Liver (tissue), 9 donors: Measurements from ENCODE around the gene TOMM7. TPM values are rescaled to one million over a fixed set of nuclear protein-coding genes. Genes with fewer than 3 reads are reported as not detected.

ENCODE experiments used
- DNase-seq: peaks from one replicate; pipeline ENCODE4 v3.0.0-alpha.2; 2017; ENCODE audit warnings: low spot score
- H3K27ac ChIP-seq, 2 donors: one replicate each; pipeline ENCODE4 v1.7.0; 2013; ENCODE audit warnings: inconsistent platforms in 2 of 2, low read length in 2 of 2, control low read depth in 1 of 2, low read depth in 1 of 2, mild to moderate bottlenecking in 1 of 2
- H3K27me3 ChIP-seq, 4 donors: one replicate each; pipeline versions ENCODE4 v1.6.1 to v1.7.0; 2013; ENCODE audit warnings: low read length in 3 of 4, inconsistent platforms in 1 of 4, mild to moderate bottlenecking in 1 of 4, moderate library complexity in 1 of 4; ENCODE audit not compliant: control insufficient read depth in 4 of 4, insufficient read depth in 4 of 4
- H3K36me3 ChIP-seq, 4 donors: one replicate each; pipeline versions ENCODE4 v1.6.1 to v1.7.0; 2013; ENCODE audit warnings: low read length in 3 of 4, mild to moderate bottlenecking in 3 of 4, low read depth in 1 of 4, moderate library complexity in 1 of 4; ENCODE audit not compliant: control insufficient read depth in 4 of 4, insufficient read depth in 3 of 4
- H3K4me1 ChIP-seq, 4 donors: one replicate each; pipeline versions ENCODE4 v1.6.1 to v1.7.0; 2013; ENCODE audit warnings: low read length in 3 of 4, mild to moderate bottlenecking in 3 of 4, moderate library complexity in 1 of 4; ENCODE audit not compliant: control insufficient read depth in 4 of 4, insufficient read depth in 4 of 4
- H3K4me3 ChIP-seq, 3 donors: one replicate each; pipeline versions ENCODE4 v1.6.1 to v1.7.0; 2013; ENCODE audit warnings: low read length in 3 of 3, control low read depth in 1 of 3, low read depth in 1 of 3, mild to moderate bottlenecking in 1 of 3
- H3K9ac ChIP-seq, 2 donors: one replicate each; pipeline ENCODE4 v1.7.0; 2013; ENCODE audit warnings: low read length in 2 of 2, mild to moderate bottlenecking in 2 of 2, moderate library complexity in 2 of 2, control low read depth in 1 of 2, low read depth in 1 of 2
- H3K9me3 ChIP-seq, 4 donors: one replicate each; pipeline versions ENCODE4 v1.6.1 to v1.7.0; 2013; ENCODE audit warnings: low read length in 3 of 4; ENCODE audit not compliant: control insufficient read depth in 4 of 4
- EGR1 ChIP-seq, 2 donors: IDR thresholded peaks; 2 replicates each; pipeline ENCODE4 v1.6.1; 2016 to 2018; ENCODE audit warnings: antibody characterized with exemption in 2 of 2, low read depth in 2 of 2
- FOXA1 ChIP-seq: IDR thresholded peaks from 2 replicates; pipeline ENCODE4 v1.6.1; 2016; ENCODE audit warnings: antibody characterized with exemption
- FOXA2 ChIP-seq: IDR thresholded peaks from 2 replicates; pipeline ENCODE4 v1.6.1; 2016; ENCODE audit warnings: antibody characterized with exemption
- GABPA ChIP-seq, 2 donors: IDR thresholded peaks in 1 of 2; conservative IDR thresholded peaks in 1 of 2; 2 replicates each; pipeline ENCODE4 v1.6.1; 2016; ENCODE audit warnings: antibody characterized with exemption in 2 of 2, mild to moderate bottlenecking in 1 of 2, moderate library complexity in 1 of 2
- HNF4A ChIP-seq, 2 donors: conservative IDR thresholded peaks; 2 replicates each; pipeline ENCODE4 v1.6.1; 2016; ENCODE audit warnings: antibody characterized with exemption in 2 of 2, mild to moderate bottlenecking in 2 of 2
- HNF4G ChIP-seq: IDR thresholded peaks from 2 replicates; pipeline ENCODE4 v1.6.1; 2016; ENCODE audit warnings: antibody characterized with exemption
- JUND ChIP-seq, 2 donors: IDR thresholded peaks; 2 replicates each; pipeline ENCODE4 v1.6.1; 2016; ENCODE audit warnings: antibody characterized with exemption in 2 of 2
- NR2F2 ChIP-seq: IDR thresholded peaks from 2 replicates; pipeline ENCODE4 v1.6.1; 2016; ENCODE audit warnings: antibody characterized with exemption
- RAD21 ChIP-seq, 2 donors: IDR thresholded peaks; 2 replicates each; pipeline ENCODE4 v1.6.1; 2016; ENCODE audit warnings: antibody characterized with exemption in 2 of 2, mild to moderate bottlenecking in 2 of 2
- RXRA ChIP-seq, 2 donors: IDR thresholded peaks; 2 replicates each; pipeline ENCODE4 v1.6.1; 2017 to 2018; ENCODE audit warnings: antibody characterized with exemption in 2 of 2, mild to moderate bottlenecking in 1 of 2
- SP1 ChIP-seq: IDR thresholded peaks from 2 replicates; pipeline ENCODE4 v1.6.1; 2018; ENCODE audit warnings: antibody characterized with exemption, mild to moderate bottlenecking
- TAF1 ChIP-seq: conservative IDR thresholded peaks from 2 replicates; pipeline ENCODE4 v1.6.1; 2016; ENCODE audit warnings: antibody characterized with exemption, mild to moderate bottlenecking
- YY1 ChIP-seq: IDR thresholded peaks from 2 replicates; pipeline ENCODE4 v1.6.1; 2016; ENCODE audit warnings: antibody characterized with exemption, mild to moderate bottlenecking
- WGBS: extraction: QIAGEN DNeasy Blood & Tissue Kit; methylation state at CpG from one replicate; pipeline ENCODE4 v1.1.7; 2013; 5-methylcytosine and 5-hydroxymethylcytosine counted together
- polyA plus RNA-seq, 2 donors: library from polyadenylated mRNA; stranded (reverse) in 1 of 2; unstranded in 1 of 2; fragments of 200-250 nt in 1 of 2; fragments of >200 nt in 1 of 2; fragmentation: Nextera tagmentation in 1 of 2; extraction: Ambion mirVana in 1 of 2; gene quantifications; one replicate each; pipeline versions ENCODE4 v1.2.1 to v1.2.3, GENCODE V29; 2013 to 2015
- total RNA-seq, 2 donors: library from RNA; depleted of rRNA; stranded (reverse); fragments of >200 nt; gene quantifications; one replicate each; pipeline ENCODE4 v1.2.3, GENCODE V29; 2014
- TF ChIP-seq, protein P1 (sequence below): IDR thresholded peaks from 2 replicates; pipeline ENCODE4 v1.6.1; 2016; ENCODE audit warnings: antibody characterized with exemption
- TF ChIP-seq, protein P2 (sequence below): IDR thresholded peaks from 2 replicates; pipeline ENCODE4 v1.6.1; 2016; ENCODE audit warnings: antibody characterized with exemption
- TF ChIP-seq, protein P3 (sequence below): IDR thresholded peaks from 2 replicates; pipeline ENCODE4 v1.6.1; 2016; ENCODE audit warnings: antibody characterized with exemption
- TF ChIP-seq, protein P4 (sequence below): IDR thresholded peaks from 2 replicates; pipeline ENCODE4 v1.6.1; 2016; ENCODE audit warnings: antibody characterized with exemption, mild to moderate bottlenecking
- TF ChIP-seq, protein P5 (sequence below): fragments of 150-350 bp; IDR thresholded peaks from 2 replicates; pipeline ENCODE4 v1.5.1; 2017; ENCODE audit warnings: improper control_type of control experiment, low read depth, low read length; ENCODE audit not compliant: missing input control
- donor health status: healthy.
- donor health status: healthy.
- donor health status: healthy.
- donor health status: healthy.
- donor health status: healthy.

The TOMM7 gene
- total and polyA plus RNA-seq, 4 donors: 39.2 to 271 (median 137) TPM

DNA sequence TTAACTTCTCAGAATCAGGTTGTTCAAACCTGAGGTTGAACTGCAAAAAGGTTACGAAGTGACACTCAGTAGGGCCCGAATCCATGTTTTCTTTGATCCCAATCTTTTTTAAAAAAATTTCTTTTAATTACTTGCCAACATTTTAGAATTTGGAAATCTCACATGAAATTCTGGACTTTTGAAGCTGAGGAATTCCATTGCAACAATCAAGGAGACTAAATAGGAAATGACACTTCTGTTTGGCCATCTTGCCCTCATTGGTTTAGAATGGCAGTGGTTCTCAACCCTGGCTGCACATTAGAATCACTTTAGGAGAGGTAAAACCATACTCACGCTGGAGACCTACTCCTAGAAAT is 471 bp upstream of the TOMM7 start:
- Histone ChIP-seq H3K36me3 (no peaks in the 10 kb centered on the region), H3K4me1 (peaks cover 0 to 12% (median 8%) of the 10 kb centered on the region in 4 donors), H3K27ac (peak overlapping the region; percentile 24 to 80), H3K4me3 (peak overlapping the region; percentile 66 to 99 (median 73)), H3K9ac (peak overlapping the region; percentile 73 to 77), H3K9me3 (no peaks in the 10 kb centered on the region), H3K27me3 (no peaks in the 10 kb centered on the region)
- 47% methylated on average over 3 of the region's 3 CpGs for WGBS
- TF ChIP-seq, protein P1, sequence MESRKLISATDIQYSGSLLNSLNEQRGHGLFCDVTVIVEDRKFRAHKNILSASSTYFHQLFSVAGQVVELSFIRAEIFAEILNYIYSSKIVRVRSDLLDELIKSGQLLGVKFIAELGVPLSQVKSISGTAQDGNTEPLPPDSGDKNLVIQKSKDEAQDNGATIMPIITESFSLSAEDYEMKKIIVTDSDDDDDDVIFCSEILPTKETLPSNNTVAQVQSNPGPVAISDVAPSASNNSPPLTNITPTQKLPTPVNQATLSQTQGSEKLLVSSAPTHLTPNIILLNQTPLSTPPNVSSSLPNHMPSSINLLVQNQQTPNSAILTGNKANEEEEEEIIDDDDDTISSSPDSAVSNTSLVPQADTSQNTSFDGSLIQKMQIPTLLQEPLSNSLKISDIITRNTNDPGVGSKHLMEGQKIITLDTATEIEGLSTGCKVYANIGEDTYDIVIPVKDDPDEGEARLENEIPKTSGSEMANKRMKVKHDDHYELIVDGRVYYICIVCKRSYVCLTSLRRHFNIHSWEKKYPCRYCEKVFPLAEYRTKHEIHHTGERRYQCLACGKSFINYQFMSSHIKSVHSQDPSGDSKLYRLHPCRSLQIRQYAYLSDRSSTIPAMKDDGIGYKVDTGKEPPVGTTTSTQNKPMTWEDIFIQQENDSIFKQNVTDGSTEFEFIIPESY: peak; percentile 22
- TF ChIP-seq NR2F2 (no peak), JUND (IDR thresholded peaks at IDR 0.05) (no peak), EGR1 (IDR thresholded peaks at IDR 0.05; ENCODE audit: low read depth in 2 of 2) (no peak), YY1 (peak; percentile 49)
- TF ChIP-seq, protein P2, sequence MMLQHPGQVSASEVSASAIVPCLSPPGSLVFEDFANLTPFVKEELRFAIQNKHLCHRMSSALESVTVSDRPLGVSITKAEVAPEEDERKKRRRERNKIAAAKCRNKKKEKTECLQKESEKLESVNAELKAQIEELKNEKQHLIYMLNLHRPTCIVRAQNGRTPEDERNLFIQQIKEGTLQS: no peak
- DNase-seq: no peak

DNA sequence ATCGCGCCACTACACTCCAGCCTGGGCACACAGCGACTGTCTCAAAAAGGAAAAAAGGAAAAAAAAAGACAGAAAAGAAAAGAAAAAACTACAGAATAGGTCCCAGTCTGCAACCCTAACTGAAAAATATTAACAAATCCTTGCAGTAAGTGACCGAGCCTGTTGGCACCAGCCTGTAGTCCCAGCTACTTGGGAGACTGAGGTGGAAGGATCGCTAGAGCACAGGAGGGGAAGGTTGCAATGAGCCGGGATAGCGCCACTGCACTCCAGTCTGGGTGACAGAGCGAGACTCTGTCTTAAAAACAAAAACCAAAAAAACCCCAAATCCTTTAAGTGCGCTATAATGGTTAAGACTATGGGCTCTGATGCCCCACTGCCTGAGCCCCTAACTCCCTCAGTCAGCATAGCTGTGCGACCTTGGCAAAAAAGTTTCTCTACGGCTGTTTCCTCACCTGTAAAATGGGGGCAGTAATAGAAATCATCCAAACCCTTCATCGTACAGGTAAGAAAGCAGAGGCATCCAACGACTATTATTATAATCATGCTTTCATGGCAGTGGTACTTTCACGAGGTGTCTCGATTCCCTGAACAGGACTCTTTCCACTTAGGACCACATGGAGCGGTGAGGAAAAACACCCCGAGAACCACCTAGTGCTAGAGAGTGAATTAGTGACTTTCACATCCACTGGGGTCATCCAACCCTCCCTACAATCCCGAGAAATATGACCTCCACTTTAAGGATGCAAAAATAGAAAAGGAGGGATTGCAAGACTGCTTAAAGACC is 755 bp downstream of the TOMM7 start:
- TF ChIP-seq YY1 (no peak), JUND (IDR thresholded peaks at IDR 0.05) (no peak), FOXA1 (no peak), NR2F2 (no peak), SP1 (no peak), GABPA (IDR thresholded peaks at IDR 0.05 in 1 of 2, conservative IDR thresholded peaks at IDR 0.05 in 1 of 2) (no peak), HNF4G (no peak), TAF1 (no peak), RAD21 (IDR thresholded peaks at IDR 0.05) (no peak), FOXA2 (no peak), RXRA (IDR thresholded peaks at IDR 0.05) (no peak), HNF4A (conservative IDR thresholded peaks at IDR 0.05) (no peak)
- TF ChIP-seq, protein P3, sequence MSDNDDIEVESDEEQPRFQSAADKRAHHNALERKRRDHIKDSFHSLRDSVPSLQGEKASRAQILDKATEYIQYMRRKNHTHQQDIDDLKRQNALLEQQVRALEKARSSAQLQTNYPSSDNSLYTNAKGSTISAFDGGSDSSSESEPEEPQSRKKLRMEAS: no peak
- TF ChIP-seq, protein P4, sequence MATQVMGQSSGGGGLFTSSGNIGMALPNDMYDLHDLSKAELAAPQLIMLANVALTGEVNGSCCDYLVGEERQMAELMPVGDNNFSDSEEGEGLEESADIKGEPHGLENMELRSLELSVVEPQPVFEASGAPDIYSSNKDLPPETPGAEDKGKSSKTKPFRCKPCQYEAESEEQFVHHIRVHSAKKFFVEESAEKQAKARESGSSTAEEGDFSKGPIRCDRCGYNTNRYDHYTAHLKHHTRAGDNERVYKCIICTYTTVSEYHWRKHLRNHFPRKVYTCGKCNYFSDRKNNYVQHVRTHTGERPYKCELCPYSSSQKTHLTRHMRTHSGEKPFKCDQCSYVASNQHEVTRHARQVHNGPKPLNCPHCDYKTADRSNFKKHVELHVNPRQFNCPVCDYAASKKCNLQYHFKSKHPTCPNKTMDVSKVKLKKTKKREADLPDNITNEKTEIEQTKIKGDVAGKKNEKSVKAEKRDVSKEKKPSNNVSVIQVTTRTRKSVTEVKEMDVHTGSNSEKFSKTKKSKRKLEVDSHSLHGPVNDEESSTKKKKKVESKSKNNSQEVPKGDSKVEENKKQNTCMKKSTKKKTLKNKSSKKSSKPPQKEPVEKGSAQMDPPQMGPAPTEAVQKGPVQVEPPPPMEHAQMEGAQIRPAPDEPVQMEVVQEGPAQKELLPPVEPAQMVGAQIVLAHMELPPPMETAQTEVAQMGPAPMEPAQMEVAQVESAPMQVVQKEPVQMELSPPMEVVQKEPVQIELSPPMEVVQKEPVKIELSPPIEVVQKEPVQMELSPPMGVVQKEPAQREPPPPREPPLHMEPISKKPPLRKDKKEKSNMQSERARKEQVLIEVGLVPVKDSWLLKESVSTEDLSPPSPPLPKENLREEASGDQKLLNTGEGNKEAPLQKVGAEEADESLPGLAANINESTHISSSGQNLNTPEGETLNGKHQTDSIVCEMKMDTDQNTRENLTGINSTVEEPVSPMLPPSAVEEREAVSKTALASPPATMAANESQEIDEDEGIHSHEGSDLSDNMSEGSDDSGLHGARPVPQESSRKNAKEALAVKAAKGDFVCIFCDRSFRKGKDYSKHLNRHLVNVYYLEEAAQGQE: no peak
- TF ChIP-seq, protein P2: no peak
- TF ChIP-seq, protein P5, sequence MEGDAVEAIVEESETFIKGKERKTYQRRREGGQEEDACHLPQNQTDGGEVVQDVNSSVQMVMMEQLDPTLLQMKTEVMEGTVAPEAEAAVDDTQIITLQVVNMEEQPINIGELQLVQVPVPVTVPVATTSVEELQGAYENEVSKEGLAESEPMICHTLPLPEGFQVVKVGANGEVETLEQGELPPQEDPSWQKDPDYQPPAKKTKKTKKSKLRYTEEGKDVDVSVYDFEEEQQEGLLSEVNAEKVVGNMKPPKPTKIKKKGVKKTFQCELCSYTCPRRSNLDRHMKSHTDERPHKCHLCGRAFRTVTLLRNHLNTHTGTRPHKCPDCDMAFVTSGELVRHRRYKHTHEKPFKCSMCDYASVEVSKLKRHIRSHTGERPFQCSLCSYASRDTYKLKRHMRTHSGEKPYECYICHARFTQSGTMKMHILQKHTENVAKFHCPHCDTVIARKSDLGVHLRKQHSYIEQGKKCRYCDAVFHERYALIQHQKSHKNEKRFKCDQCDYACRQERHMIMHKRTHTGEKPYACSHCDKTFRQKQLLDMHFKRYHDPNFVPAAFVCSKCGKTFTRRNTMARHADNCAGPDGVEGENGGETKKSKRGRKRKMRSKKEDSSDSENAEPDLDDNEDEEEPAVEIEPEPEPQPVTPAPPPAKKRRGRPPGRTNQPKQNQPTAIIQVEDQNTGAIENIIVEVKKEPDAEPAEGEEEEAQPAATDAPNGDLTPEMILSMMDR: no peak
- Histone ChIP-seq H3K27ac (peak overlapping the region; percentile 24 to 80), H3K27me3 (no peaks in the 10 kb centered on the region), H3K4me1 (peaks cover 0 to 12% (median 8%) of the 10 kb centered on the region in 4 donors), H3K9ac (peak overlapping the region; percentile 74 to 77), H3K4me3 (peak overlapping the region; percentile 66 to 99 (median 73)), H3K36me3 (peaks cover 1 to 9% (median 3%) of the 10 kb centered on the region in 4 donors), H3K9me3 (no peaks in the 10 kb centered on the region)
- 18% methylated on average over 18 of the region's 18 CpGs for WGBS
- no peak for DNase-seq
